Stimulated activated CD4-positive, alpha-beta T cell treated with anti-CD3 and anti-CD28 coated beads, TNF-alpha, amount 100 ng/mL, for 24 hours (primary cell): ENCODE measurements around the gene FCHSD2.
"Not testable (repeated sequence)": the region's sequence is repeated elsewhere in the genome, so short reads cannot be mapped to it uniquely, and the experiment has no call there.

Experiments
- DNase-seq, 3 experiments: peaks; one replicate each; pipeline ENCODE4 v3.0.0-alpha.2; 2020; ENCODE audit warnings: low read depth in 3 of 3

The FCHSD2 gene

DNA sequence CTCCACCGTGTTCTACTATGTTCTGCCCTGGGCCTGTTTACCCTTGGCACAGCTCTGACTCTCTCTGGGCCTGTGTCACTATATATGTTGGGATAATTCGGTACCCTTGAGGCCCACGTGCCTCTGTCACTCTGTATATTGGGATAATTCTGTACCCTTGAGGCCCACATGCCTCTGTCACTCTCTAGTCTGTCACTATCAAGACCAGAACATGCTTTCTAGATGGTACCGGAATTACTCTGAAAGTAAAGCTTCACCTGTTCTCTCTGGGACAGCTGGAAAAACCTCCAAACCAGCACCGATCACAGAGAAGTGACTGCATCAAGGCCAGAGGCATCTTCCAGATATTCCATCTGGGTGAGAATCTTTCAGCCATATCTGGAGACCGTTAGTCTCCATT, 9.3 kb upstream of the FCHSD2 start:
- no peak for DNase-seq

DNA sequence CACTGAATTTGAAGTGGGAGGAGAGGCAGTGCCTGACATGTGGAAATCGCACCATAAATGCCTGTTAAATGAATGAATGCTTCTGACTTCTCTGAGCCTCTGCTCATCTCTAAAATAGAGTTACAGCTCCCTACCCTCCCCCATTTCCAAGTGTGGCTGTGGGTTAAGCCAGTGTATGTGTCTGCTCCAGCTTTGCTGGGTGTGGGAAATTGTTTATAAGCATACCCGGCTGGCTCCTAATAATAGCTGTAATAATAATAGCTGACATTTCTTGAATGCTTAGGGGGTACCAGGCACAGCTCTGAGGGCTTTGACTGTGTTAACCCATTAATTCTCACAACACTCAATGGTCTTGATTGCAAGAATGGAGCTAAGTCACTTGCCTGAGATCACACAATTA, 7.0 kb upstream of the FCHSD2 start:
- no peak for DNase-seq

GRCh38 chr11:73147771-73148681, 5.9 kb upstream of the FCHSD2 start:
- no peak for DNase-seq

- no peak for DNase-seq
Measured at GRCh38 chr11:73145986-73146575, 4.0 kb upstream of the FCHSD2 start.

DNA sequence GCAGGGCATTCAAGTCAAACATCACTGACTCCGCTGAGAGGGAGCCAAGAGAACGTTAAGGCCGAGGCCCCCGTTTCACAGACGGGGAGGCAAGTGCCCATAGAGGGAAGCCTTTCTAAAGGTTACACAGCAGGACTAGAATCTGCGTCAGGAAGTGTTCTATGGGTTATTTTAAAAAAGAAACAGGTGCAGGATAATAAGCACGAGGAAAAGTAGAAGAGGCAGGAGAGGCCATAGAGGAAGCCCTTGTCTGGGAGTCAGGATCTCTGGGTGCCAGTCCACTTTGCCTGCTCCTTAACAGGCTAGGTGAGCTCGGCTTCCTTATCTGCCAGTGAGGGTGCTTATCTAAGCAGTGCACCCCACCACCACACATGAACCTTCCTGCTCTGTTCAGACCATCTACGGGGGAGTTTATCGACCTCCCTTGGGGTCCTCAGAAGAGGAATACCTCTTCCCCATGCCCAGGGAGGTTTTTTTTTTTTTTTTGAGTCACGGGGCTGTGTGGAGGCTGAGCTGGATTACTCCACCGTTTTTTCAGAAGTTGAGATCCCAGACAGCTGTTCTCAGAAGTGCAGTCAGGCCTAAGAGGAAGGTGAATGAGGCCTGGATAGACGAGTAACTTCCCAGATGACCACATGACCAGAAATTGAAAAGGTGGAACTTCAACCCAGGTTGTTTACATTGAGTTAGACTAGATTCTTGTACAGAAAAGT, 1.2 kb upstream of the FCHSD2 start:
- DNase-seq = no peak

DNA sequence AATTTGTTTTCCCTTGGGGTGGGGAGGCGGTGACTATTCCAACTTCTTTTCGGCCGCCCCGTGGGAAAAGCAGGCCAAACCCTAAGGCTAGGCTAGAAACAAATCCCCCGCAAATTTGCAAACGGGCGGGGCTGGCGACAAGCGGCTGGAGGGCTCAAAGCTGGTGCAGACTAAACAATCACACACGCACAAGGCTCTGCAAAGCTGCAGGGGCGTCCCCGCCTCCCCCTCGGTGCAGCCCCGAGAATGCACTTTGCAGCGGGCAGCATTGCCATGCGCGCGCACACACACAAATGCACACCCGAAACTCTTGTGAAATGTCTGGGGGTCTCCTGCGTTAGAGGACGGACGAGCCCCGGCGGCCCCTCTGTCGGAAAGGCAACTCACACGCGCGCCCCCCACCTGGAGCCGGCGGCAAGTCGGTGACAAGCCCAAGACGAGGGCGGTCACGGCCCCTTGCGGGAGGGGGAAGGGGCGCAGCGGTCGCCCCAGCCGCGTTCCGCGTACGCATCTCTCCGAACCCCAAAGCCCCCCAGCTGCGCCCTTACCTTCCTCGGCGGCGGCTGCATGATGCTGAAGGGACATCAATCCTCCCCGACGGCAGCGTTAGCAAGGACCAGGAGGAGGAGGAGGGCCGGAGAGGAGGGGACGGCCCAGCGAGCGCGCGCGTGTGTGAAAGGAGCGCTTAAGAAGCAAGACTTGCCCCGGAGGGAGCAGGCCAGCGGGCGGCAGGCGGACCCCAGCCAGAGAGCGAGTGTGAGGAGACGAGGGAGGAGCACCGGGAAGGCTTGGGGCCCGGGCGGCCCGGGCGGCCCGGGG, 600 bp downstream of the FCHSD2 start:
- peak in 2 of 3 experiments; percentile 27 to 46 for DNase-seq

DNA sequence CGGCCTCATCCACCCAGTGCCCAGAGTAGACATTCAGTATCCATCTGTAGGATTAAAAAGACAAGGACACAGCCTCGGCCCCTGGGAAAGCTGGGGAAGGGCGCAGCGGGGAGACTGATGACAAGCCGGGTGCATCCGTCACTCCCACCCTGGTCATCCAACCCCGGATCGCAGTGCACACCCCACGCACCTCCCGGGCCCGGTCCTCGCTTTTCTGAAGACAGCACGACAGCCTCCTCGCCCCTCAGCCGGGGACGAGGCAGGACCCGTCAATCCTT, 1.1 kb downstream of the FCHSD2 start:
- DNase-seq = peak in 1 of 3 experiments; percentile 33

DNA sequence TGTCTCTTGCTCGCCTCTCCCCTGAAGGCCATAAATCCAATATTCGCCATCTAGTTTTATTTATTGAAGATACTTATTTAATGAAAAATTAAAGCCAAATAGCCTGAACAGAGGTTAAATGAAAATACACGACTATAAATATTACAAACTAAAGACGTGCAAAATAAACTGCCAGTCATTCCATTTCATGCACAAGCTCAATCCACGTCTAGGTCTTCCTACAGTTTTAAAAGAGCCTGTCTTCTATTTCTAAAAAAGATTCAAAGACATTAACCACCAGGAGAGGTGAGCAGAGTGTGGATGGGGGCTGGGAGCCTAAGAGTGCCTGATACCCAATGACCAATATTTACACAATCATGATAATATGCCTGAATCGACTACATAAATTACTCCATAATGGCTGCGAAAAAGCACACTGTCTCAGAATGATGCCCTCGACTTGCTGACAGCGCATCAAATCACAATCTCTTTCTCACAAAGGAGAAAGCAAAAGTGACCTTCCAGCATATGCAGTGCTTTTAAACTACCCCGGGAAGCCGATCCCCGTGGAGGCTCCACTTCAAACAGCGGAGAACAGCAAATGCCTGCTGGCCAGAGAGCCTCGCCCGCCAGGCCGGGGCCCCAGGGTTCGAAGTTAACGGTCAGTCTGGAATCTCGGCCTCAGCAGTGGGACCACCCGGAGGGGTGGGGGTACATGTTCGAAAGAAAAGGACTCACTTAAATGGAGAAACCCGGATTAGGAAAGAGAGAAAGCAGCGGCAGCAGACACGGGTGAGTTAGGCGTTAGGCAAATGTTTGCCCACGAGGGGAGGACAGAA, 1.7 kb downstream of the FCHSD2 start:
- no peak for DNase-seq

DNA sequence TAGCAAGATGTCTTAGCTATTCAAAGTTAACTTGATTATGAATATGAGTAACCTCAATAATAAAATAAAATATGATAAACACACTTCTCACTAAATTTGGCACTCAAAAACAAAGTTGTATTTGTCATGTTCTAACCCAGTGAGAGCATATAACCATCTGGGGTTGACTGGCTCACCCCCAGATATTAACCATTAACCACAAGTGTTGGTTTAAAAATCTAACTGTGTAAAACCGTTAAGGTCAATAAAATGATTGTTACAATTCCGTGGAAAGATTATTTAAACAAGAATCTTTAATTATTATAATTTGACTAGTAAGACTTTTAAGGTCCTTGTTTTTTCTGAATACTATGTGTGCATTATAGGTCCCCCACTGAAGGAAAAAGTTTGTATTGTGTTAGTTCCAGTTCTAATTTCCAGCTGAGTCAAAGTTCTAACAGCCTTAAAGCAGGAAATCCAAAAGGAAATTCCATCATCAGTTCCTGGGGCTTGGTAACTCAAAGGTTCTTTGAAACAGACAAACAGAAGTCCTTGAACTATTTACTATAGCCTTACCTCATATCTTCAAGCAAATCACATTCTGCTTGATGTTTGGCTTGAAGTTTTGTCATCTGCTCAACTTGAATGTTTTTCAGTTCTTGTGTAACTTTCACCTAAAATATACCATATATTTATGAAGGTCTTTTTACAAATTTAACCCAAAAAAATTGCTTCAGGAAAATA, 2.5 kb downstream of the FCHSD2 start:
- no peak for DNase-seq

DNA sequence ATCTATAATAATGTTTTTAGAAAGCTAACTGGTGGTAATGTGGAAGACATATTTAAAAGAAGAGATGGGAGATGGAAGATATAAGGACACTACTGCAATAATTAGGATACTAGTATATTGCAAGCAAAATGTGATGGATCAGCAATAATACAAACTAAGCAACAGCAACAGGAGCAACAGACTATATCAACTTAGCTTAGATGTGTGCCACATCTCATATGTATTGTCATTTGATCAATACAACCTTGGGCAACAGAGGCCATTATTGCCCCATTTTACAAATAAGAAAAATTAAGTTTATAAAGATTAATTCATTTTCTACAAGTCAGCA, 4.2 kb downstream of the FCHSD2 start:
- DNase-seq = no peak

- DNase-seq = no peak
Measured at GRCh38 chr11:73137262-73137943, 4.7 kb downstream of the FCHSD2 start.

GRCh38 chr11:73136722-73137121, 5.4 kb downstream of the FCHSD2 start:
- not testable (repeated sequence) for DNase-seq

- DNase-seq = no peak
Measured at GRCh38 chr11:73135346-73136284, 6.5 kb downstream of the FCHSD2 start.

- DNase-seq = not testable (repeated sequence)
Measured at GRCh38 chr11:73132349-73132748, 9.8 kb downstream of the FCHSD2 start.

DNA sequence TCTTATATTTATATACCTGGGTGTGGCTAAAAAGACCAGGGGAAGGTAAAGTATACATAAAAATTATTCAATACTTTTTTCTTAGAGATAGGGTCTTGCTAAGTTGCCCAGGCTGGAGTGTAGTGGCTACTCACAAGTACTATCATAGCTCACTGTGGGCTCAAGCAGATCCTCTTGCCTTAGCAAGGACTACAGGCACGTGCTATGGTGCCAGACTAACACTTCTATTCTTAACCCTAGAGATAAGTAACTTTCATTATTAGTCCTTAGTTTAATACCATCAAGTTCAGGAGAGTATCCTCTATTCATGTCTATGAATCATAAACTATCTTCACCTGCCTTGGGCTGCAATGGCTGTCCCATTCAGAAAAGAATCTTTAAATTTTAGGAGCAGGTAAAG, 11.9 kb downstream of the FCHSD2 start:
- no peak for DNase-seq

DNA sequence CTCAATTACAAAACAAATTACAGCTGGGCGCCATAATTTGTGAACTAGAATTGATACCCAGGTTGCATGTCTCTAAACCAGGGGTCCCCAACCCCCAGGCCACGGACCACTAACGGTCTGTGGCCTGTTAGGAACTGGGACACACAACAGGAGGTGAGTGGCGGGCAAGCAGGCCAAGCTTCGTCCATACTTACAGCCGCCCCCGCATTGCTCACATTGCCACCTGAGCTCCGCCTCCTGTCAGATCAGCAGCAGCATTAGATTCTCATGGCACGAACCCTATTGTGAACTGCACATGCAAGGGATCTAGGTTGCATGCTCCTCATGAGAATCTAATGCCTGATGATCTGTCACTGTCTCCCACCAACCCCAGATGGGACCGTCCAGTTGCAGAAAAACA, 12.9 kb downstream of the FCHSD2 start:
- DNase-seq = no peak

DNA sequence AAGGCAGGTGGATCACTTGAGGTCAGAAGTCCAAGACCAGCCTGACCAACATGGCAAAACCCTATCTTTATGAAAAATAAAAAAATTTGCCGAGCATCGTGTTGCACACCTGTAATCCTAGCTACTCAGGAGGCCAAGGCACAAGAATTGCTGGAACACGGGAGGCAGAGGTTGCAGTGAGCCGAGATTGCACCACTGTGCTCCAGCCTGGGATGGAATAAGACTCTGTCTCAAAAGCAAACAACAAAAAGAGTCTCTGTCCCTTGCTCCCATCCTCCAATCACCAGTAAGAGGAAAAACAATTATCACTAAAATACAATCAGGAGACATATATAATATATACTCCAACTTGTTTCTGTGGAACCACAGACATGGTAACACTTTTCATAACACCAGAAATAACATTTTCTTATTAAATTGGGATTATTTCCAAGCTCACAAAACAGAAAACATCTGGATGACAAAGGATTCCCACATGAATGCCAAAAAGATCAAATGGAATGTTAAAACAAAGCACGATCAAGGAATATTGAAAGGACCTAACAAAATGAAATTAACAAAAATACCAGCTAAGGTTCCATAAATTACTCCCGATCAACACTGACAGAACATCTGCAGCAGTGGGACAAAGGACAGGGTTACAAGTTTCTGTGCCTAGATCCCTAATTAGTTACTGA, 15.2 kb downstream of the FCHSD2 start:
- DNase-seq = no peak

- no peak for DNase-seq
Measured at GRCh38 chr11:73124800-73125199, 17.3 kb downstream of the FCHSD2 start.
